ENCODE measurements around the gene FBXO11.
"Not testable (repeated sequence)": the region's sequence is repeated elsewhere in the genome, so short reads cannot be mapped to it uniquely, and the experiment has no call there.

The FBXO11 gene

DNA sequence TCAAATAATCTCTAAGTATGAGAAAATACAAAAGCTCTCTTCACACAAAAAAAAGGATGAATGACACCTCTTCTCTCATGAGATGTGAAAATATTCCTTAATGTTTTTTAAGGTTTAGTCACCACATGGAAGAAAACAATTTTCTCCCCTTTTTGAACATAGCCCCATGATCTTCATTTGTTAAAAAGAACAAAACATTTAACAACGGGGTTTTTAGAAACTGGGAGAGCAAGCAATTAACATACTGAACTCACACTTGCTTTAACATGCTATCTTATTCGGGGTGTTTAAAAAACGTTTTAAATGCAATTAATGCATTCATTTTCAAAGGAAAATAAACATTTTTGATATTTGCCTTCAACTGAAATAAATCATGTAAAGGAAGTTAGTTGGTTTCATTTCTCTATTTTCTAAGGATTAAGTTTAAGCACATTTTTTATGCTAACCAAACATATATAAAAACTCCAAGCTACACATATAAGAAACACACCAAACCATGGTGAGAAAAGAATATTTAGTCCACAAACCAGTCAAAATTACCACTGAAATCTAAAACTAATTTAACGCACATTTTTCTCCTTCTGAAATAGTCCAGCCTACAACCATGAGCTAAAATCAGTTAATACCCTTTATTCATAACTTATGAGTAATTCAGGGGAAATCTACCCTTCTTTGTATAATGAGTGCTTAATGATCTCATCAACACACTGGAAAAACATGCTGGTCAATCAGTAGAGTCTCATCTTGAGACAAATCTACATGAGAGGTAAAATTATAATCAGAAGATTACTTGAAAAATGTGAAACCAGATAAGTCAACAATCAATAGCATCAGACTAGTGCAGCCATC lies 8.2 kb downstream of the FBXO11 start:
- DNase-seq (ENCODE audit: low read depth, low spot score): no peak

DNA sequence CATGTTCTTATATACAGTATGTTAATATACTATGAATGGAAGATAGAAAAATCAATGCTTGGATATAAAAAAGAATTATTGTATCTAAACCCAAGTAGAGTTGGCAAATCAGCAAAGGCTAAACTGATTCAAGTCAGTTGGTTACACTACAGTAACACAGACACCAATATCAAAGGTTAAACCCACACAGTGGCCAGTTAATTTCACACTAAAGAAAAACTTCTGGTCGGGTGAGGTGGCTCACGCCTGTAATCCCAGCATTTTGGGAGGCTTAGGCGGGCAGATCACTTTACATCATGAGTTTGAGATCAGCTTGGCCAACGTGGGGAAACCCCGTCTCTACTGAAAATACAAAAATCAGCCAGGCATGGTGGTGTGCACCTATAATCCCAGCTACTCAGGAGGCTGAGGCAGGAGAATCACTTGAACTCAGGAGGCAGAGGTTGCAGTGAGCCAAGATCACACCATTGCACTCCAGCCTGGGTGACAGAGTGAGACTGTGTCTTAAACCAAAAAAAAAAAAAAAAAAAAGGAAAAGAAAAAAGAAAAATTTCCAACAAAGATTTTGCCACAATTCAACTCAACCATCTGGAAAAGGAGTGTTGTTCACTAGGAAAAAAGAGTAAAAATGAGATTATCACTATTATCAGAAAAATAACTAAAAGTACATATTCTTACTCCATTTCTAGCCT lies 9.0 kb downstream of the FBXO11 start:
- not testable (repeated sequence) for DNase-seq (ENCODE audit: low read depth, low spot score)

DNA sequence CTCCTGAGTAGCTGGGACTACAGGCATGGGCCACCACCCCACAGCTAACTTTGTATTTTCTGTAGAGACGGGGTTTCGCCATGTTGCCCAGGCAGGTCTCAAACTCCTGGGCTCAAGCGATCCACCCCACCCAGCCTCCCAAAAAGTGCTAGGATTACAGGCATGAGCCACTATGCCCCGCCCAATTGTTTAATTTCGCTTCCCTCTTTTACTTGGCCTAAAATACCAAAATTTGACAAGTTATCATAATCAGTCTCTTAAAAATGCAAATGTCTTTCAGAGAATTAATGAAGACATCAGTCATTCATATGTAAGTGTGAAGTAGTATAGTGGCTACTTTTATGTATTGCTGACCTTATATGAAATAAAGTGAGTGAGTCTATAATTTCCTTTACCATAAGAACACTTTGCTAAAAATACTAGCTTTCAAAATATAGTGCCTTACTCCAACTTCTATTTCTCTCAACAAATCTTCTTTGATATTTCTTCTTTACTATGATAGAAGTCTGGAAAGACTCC lies 9.8 kb downstream of the FBXO11 start:
- DNase-seq (ENCODE audit: low read depth, low spot score): no peak

DNA sequence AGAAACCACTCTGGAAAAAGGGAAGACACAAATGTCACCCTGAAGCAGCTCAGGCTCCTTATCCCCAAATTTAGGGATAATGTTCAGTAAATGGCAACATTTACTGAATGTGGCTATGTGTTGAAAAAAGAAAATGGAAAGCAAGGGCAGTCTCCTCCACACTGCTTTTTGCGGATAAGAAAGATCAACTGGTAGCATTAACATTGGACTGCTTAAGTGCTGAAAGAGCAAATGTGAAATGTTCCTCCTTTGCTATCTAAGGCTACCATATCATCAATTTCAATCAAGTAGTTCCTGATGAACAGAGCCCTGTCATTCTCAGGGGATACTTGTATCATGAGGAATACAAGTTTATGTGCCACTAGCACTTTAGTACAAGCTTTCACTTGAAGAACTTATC lies 12.5 kb downstream of the FBXO11 start:
- DNase-seq (ENCODE audit: low read depth, low spot score): no peak

DNA sequence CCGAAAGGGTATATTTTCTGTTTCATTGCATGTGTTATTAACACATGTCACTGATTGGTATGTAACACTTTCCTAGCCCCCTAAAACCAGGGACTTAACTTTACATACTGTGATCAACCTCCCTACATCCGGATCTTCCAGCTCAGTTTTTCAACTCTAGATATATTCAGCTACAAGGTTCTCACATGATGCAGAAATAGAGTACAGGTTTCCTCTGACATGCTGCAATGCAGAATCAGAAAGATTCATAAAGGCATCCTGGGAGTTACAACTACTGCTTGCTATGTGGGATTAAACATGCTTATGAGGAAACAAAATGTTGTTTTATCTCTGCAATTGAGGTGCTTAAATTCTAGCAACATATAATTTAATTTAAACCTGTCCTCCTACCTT lies 14.0 kb downstream of the FBXO11 start:
- DNase-seq (ENCODE audit: low read depth, low spot score): no peak

DNA sequence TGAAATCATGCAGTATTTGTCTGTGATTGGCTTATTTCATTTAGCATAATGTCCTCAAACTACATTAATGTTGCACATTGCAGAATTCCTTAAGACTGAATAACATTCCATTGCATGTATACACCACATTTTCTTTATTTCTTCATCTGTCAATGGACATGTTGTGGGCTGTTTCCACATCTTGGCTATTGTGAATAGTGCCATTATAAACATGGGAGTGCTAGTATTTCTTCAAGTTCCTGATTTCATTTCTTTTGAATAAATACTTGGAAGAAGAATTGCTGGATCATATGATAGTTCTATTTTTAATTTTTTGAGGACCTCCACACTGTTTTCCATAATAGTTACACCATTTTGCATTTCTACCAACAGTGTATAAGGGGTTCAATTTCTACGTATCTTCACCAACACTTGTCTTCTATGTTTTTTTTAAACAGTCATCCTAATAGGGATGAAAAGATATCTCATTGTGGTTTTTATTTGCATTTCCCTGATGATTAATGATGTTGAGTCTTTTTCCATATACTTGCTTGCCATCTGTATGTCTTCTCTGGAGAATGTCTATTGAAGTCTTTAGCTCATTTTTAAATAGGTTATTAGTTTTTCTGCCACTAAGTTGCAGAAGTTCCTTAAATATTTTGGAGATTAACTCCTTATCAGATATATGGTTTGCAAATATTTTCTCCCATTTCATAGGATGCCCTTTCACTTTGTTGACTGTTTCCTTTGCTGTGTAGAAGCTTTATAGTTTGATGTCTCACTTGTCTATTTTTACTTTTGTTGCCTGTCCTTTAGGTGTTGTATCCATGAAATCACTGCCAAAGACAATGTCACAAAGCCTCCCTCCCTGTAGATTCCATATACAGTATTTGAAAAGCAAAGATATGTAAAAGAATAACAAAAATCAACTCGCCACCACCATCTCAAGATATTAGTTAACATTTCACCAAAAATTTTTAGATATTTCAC lies 14.6 kb downstream of the FBXO11 start:
- DNase-seq (ENCODE audit: low read depth, low spot score): no peak

DNA sequence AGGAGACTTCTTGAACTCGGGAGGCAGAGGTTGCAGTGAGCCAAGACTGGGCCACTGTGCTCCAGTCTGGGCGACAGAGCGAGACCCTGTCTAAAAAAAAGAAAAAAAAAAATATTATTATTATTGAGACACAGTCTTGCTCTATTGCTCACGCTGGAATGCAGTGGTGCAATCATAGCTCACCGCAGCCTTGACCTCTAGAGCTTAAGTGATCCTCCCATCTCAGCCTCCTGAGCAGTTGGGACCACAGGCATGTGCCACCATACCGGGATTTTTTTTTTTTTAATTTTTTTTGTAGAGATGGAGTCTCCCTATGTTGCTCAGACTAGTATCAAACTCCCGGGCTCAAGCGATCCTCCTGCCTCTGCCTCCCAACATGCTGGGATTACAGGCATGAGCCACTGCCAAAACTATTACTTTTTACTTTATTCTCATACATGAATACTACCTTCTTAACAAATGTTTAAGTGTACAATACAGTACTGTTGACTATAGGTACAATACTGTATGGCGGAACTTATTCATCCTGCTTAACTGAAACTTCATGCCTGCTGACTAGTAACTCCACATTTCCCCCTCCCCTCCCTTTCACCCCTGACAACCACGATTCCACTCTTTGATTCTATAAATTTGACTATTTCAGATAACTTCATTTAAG lies 15.5 kb downstream of the FBXO11 start:
- DNase-seq (ENCODE audit: low read depth, low spot score): no peak

DNA sequence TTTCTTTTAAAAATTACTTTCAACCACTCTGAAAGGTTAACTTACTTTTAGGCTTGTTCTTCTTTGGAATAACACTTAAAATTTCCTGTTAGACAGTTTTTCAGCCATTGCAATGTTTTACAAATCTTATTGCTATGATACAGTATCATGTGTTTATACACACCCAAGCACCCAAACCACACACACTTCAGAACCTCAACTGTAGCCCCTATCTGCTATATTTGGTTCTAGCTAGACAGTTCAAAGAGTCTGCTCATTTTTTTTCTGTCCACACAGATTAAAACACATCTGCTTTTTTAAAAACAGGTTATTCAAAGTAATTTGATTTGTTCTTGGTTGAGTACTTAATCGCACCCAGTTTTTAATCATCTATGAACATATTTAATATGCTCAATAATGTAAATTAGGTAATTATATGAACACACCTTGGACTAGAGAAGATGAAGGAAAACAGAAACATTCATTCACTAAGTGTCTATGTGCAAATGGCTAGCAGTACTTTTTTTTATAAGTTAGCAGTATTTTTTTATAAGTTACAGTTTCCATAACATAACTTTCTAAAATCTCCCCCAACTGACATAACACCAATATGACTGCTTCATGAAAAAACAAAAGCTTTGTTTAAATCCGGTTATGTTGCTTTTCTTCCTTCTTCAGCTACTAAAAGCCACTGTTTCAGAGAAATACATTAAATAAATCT lies 17.6 kb downstream of the FBXO11 start:
- DNase-seq (ENCODE audit: low read depth, low spot score): no peak

DNA sequence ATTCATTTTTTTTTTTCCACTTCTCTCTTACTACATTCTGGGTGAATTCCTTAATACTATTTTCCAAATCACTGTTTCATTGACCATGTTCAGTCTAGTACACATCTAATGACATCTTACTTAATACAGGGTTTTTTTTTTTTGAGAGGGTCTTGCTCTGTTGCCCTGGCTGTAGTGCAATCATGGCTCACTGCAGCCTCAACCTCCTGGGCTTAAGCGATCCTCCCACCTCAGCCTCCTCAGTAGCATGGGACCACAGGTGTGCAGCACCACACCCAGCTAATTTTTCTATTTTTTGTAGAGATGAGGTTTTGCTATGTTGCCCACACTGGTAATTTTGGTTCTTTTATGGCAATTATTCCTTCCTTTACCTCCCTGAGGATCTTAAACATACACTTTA lies 29.4 kb downstream of the FBXO11 start:
- no peak for DNase-seq (ENCODE audit: low read depth, low spot score)

DNA sequence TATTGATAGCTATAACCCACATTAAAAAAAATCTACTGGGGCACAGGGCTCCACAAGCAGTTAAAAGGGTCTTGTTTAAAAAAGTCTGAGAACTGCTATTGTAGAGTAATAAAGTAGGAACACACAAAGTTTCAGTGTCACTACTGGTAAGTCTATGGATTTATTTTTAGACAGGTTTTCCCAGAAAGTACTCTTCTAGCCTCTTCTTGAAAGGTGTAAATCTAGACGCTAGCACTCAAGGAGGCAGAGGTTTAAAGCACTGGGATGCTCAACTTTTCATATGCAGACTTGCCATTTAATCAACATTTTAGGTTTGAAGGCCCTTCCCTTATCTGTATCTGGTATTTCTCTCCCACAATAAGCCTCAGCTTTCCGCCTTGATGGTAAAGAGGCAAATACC lies 33.4 kb downstream of the FBXO11 start:
- DNase-seq (ENCODE audit: low read depth, low spot score): no peak

DNA sequence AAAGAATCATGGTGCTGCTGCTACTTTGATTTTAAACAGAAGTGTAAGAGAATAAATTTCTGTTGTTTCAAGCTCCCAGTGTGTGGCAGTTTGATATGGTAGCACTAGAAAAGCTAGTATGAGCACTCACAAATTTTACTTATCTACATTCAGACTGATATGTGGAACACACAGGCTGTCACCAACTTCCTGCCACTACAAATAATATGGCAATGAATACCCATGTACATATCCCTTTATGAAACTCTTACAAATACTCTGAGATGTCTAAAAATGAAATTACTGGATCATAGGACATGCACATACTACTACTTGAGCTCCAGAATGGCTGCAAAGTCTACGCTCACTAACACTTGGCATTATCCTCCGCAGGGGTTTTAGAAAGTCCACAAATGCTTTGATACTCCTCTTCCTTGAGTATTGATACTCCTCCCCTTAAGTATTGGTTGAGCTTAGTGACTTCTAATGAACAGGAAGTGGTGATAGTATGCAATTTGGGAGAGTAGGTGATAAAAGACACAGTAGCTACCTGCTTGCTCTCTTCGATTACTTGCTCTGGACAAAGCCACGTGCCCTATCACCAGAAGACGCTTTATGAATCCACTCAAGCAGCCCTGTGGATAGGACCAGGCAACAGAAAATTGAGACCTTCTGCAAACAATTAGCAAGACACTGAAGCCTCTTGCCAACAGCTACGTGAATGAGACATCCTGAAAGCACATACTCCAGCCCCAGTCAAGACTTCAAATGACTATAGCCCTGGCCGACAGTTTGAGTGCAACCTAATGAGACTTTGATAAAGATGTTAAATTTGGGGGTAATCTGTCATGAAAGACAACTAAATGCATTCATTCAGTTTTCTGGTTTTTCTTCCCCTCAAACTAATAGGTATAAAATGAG lies 35.4 kb downstream of the FBXO11 start:
- DNase-seq (ENCODE audit: low read depth, low spot score): no peak

DNA sequence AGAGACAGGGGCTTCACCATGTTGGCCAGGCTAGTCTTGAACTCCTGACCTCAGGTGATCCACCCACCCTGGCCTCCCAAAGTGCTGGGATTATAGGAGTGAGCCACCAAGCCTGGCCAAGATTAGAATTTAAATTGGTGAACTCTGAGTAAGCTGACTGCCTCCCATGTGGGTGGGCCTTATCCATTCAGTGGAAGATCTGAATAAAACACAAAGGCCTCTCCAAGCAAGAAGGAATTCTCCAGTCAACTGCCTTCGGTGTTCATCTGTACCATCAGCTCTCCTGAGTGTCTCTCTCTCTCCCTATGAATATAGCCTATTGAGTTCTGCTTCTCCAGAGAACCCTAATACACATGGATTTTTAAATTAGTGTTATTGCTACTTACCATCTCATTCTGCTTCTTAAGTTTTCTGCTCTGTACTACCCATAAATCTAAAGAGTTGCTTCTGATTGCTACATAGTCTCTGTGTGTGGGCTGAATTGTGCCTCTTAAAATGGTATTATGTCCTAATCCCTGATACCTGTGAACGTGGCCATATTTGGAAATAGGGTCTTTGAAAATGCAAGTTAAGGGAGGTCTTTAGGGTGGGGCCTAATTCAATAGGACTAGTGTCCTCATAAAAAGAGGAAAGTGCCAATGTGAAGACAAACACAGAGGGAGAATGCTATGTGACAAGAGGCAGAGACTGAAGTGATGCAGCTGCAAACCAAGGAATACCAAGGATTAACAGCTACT lies 36.3 kb downstream of the FBXO11 start:
- no peak for DNase-seq (ENCODE audit: low read depth, low spot score)

DNA sequence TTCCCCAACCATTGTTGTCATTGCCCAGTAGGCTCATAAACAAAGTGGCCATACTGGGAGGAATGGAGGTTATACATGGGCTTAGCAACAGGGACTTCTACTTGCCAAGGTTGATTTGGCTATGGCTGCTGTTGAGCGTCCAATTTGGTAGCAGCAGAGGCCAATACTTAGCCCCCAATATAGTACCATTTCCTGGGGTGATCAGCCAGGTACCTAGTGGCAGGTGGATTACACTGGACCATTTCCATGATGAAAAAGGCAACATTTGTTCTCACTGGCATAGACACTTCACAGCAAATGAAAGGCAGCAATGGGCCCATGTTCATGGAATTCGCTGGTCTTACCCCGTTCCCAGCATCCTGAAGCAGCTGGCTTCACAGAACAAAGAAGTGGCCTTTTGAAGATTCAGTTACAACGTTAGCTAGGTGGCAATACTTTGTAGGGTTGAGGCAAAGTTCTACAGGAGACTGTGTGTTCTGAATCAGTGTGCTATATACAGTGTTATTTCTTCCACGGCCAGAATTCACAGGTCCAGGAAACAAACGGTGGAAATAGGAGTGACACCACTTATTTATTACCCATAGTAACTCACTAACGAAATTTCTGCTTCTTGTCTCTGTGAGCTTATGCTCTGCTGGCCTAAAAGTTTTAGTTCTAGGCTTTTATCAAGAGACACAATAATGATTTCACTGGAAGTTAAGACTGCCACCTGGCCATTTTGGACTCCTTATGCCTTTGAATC lies 37.5 kb downstream of the FBXO11 start:
- no peak for DNase-seq (ENCODE audit: low read depth, low spot score)

DNA sequence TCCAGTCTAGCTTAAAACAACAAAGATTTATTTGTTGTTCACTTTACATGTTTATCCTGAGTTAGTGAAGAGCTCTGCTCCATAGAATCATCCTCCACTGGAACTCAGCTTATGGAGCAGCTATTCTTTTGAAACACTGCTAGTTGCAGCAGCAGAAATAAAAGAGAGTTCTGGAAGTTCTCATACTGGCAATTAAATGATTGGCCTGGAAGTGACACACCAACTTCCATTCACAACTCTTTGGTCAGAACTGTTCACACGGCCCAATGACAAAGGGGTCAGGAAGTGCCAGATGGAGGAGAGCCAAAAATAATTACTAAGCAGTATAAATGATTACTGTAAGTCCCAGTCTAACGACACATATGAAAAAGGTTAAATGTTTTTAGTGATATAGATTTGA lies 39.1 kb downstream of the FBXO11 start:
- no peak for DNase-seq (ENCODE audit: low read depth, low spot score)

DNA sequence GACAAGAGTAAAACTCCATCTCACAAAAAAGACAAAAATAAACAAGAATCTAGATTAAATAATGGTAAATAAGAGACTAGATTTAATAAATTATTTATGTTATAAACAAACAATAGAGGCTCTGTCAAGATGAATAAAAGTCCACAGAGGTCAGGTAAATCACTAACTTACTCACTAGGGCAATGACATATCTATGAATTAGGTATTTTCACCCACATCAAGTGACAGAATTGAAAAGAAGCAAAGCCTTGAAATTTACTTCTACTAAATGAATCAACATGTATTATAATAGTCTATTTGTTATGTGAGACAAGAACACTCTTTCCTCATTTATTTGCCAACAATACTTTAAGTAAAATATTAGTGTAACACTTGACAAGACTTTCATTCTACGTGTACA lies 41.7 kb downstream of the FBXO11 start:
- no peak for DNase-seq (ENCODE audit: low read depth, low spot score)

DNA sequence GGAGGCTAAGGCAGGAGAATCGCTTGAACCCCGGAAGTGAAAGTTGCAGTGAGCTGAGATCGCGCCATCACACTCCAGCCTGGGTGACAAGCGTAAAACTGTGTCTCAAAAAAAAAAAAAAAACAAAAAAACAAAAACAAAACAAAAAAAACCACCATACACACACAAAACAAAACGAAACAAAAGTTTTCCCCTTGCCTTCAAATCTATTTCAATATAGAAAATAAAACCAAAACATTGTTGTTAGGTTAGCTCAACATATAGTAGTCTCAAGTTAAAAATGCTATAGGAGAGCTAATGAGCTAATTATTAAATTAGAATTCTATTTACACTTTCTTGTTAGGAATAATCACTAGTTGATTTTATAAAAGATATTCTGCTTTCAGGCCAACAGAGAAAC lies 43.3 kb downstream of the FBXO11 start:
- no peak for DNase-seq (ENCODE audit: low read depth, low spot score)

DNA sequence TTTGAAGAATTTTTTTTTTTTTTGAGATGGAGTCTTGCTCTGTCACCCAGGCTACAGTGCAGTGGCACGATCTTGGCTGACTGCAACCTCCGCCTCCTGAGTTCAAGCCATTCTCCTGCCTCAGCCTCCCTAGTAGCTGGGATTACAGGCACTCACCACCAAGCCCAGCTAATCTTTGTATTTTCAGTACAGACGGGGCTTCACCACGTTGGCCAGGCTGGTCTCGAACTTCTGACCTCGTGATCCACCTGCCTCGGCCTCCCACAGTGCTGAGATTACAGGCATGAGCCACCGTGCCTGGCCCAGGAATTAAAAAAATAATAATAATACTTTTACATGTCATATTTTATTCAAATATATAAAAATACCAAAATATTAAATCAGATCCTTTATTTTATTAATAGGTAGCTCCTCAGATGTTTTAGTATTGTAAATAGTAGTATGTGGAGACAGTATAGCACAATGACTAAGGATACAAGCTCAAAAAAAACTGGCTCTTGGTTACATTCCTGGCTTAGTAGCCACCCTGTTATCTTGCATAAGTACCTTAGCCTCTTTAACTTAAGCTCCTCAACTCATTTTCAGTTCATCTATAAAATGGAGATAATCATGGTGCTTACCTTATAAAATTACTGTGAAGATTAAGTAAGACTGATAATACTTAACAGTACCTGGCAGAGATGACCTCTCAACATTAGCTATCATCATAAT lies 53.1 kb downstream of the FBXO11 start:
- DNase-seq (ENCODE audit: low read depth, low spot score): not testable (repeated sequence)

DNA sequence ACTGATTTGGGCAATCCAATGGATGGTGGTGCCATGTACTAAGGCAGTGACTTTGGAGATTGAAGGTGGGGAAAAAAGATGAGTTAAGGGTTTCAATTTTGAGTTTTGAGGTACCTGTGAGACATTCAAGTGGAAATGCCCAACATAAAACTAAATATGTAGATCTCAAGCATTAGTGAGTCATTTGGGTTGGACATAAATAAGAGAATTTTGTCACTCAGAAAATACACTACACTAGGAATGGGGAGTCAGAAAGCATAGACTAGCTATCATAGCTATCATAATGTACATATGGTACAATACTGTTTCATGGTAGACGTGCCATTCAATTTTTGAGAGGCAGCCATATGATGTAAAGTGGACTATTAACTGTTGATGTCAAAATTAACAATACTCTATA lies 56.1 kb downstream of the FBXO11 start:
- DNase-seq (ENCODE audit: low read depth, low spot score): no peak
